ENCODE results near the gene IGIP. TPM values are rescaled to one million over a fixed set of nuclear protein-coding genes. Genes with fewer than 3 reads are reported as not detected.

The IGIP gene
- total RNA-seq, 4 donors from 2014 or later: 8.4 to 21.3 (median 16.8) TPM

GRCh38 chr5:140145818-140146522 is 20.2 kb downstream of the IGIP start:
- peak in 1 of 3 donors; percentile 42 for TF ChIP-seq CTCF (IDR thresholded peaks at IDR 0.05)
- DNase-seq (ENCODE audit: low spot score): peak; percentile 36
- peak; percentile 91 for ATAC-seq (ENCODE audit: low FRiP score)

DNA sequence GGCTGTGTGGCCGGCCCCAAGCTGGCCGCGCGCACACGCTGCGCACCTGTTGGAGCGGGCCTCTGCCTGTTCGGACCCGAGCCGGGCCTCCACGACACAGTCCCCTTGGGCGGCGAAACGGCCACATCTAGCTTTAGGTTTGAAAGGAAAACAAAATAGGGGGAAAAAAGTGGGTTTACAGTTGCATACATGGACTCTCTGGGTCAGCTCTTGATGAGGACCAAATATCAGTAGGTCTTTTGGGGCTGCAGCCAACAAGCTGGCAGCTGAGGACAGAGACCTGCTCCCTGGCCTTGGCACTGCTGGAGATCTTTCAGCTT is 20.7 kb downstream of the IGIP start:
- DNase-seq (ENCODE audit: low spot score): no peak
- no peak for TF ChIP-seq CTCF (IDR thresholded peaks at IDR 0.05)
- ATAC-seq (ENCODE audit: low FRiP score): no peak

- ATAC-seq (ENCODE audit: low FRiP score) (no peak), DNase-seq (ENCODE audit: low spot score) (no peak)
- no peak for TF ChIP-seq CTCF (IDR thresholded peaks at IDR 0.05)
These were observed 21.7 kb downstream of the IGIP start for GRCh38 chr5:140147460-140147859.

DNA sequence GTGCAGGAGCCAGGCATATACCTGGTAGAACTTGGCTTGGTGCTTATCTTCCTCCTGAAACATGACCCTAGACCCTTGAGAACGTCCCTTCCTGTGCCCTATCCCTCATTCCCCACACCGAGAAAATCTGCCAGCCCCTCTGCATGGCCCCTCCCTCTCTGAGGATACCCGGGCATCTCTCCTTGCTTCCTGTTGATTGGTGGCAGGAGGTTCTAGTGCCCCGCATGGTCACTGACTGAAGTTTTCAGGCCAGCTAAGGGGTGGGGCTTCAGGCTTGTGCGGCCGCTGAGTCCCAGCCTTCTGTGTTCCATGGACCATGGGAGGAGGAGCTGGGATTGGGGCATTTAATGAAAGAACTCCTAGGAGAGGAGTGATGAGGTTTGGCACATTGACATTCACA is 22.8 kb downstream of the IGIP start:
- ATAC-seq (ENCODE audit: low FRiP score) (no peak), DNase-seq (ENCODE audit: low spot score) (no peak)
- no peak for TF ChIP-seq CTCF (IDR thresholded peaks at IDR 0.05)

GRCh38 chr5:140150201-140150600 is 24.5 kb downstream of the IGIP start:
- DNase-seq (ENCODE audit: low spot score) (no peak), ATAC-seq (ENCODE audit: low FRiP score) (no peak)
- TF ChIP-seq CTCF (IDR thresholded peaks at IDR 0.05): no peak

DNA sequence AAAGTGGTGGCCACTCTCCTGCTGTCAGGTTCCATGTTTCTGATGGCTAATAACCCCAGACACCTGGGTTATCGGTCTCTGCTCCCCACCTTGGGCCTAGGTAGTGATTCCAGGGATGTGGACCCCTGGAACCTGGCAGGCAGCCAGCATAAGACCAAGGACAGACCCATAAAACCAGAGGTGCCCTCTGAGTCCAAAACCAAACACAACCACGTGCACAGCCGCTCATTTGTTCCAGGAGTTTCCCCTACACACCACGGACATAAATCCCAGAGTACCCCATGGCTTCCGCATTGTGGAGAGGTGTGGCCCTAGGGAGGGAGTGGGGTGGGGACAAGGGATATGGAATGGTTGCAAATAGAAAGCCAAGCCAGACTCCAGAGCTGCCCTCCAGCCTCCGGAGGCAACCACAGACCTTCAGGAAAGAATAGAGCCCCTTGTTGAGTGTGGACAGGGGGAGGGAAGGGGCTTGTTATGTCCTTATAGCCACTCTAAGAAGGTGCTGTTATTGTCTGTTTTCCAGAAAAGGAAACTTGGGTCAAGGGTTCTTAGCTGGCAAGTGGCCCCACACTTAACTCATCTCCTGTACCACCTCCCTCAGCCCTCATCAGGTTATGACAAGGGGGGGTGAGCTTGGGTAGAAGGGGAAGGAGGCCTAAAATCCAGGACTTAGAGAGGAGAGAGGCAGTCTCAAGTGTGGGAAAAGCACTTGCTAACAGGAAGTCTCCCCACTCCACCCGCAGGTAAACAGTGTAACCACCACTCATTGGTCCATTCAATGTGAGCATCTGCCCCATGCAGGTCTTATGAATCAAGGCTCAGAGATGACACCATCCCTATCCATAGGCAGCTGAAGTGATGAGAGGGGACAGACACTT is 25.6 kb downstream of the IGIP start:
- TF ChIP-seq CTCF (IDR thresholded peaks at IDR 0.05): no peak
- ATAC-seq (ENCODE audit: low FRiP score) (no peak), DNase-seq (ENCODE audit: low spot score) (no peak)
